HS-27A (cell line): Measurements from ENCODE around the gene BOLA2B.

Experiments used
- DNase-seq: peaks from one replicate; pipeline ENCODE4 v3.0.0-alpha.2; 2012; ENCODE audit warnings: low read depth, missing footprints

The BOLA2B gene

GRCh38 chr16:30143347-30143702 lies 50.1 kb downstream of the BOLA2B start:
- no peak for DNase-seq
